NCI-H1092 (cell line): ENCODE data around the gene PADI4.

Experiments
- DNase-seq: peaks from one replicate; lab custom pipeline; 2025; lab: John Stamatoyannopoulos, UW

Gene PADI4

GRCh38 chr1:17350928-17351446 lies 43.0 kb downstream of the PADI4 start:
- no peak for DNase-seq

GRCh38 chr1:17351598-17352324 lies 43.8 kb downstream of the PADI4 start:
- DNase-seq, result no peak

GRCh38 chr1:17352419-17352909 lies 44.5 kb downstream of the PADI4 start:
- DNase-seq, result no peak

GRCh38 chr1:17355898-17356297 lies 47.9 kb downstream of the PADI4 start:
- DNase-seq, result no peak

GRCh38 chr1:17356387-17357026 lies 48.5 kb downstream of the PADI4 start:
- no peak for DNase-seq

- no peak for DNase-seq
These were observed 50.6 kb downstream of the PADI4 start for GRCh38 chr1:17358557-17358956.

- DNase-seq, result no peak
These were observed 51.0 kb downstream of the PADI4 start for GRCh38 chr1:17359031-17359430.

GRCh38 chr1:17359808-17360207 lies 51.8 kb downstream of the PADI4 start:
- DNase-seq, result no peak

- DNase-seq, result no peak
These were observed 52.4 kb downstream of the PADI4 start for GRCh38 chr1:17360272-17360956.

GRCh38 chr1:17361687-17362086 lies 53.7 kb downstream of the PADI4 start:
- no peak for DNase-seq

GRCh38 chr1:17363351-17363750 lies 55.4 kb downstream of the PADI4 start:
- DNase-seq, result no peak

- DNase-seq, result no peak
These were observed 55.8 kb downstream of the PADI4 start for GRCh38 chr1:17363771-17364170.

GRCh38 chr1:17365293-17365692 lies 57.3 kb downstream of the PADI4 start:
- no peak for DNase-seq

- DNase-seq, result no peak
These were observed 61.5 kb downstream of the PADI4 start for GRCh38 chr1:17369466-17369865.

- no peak for DNase-seq
These were observed 62.6 kb downstream of the PADI4 start for GRCh38 chr1:17370618-17371017.

GRCh38 chr1:17371896-17372295 lies 63.9 kb downstream of the PADI4 start, which contains the start of gene PADI6:
Gene PADI6 (plus strand): TSS chr1:17372196. CDS start chr1:17372246, 50 bp downstream.
- DNase-seq, result no peak

- no peak for DNase-seq
These were observed 65.0 kb downstream of the PADI4 start for GRCh38 chr1:17372955-17373354.

GRCh38 chr1:17375651-17376050 lies 67.7 kb downstream of the PADI4 start:
- DNase-seq, result no peak

- DNase-seq, result no peak
These were observed 69.4 kb downstream of the PADI4 start for GRCh38 chr1:17377325-17377953.

GRCh38 chr1:17381161-17381560 lies 73.2 kb downstream of the PADI4 start:
- no peak for DNase-seq

GRCh38 chr1:17392199-17392740 lies 84.3 kb downstream of the PADI4 start:
- DNase-seq, result no peak

GRCh38 chr1:17393230-17393629 lies 85.2 kb downstream of the PADI4 start:
- no peak for DNase-seq
